BE2C (cell line): ENCODE results near the gene DCDC1.

Experiments
- DNase-seq: peaks from one replicate; pipeline ENCODE4 v3.0.0-alpha.2; 2020
- H3K27me3 ChIP-seq: fragments of 250-450 bp; sonication (Bioruptor Pico); 2 replicates; pipeline ENCODE4 v1.5.1; 2020; ENCODE audit warnings: mild to moderate bottlenecking
- H3K36me3 ChIP-seq: fragments of 250-450 bp; sonication (Bioruptor Pico); 2 replicates; pipeline ENCODE4 v1.5.1; 2020; ENCODE audit warnings: mild to moderate bottlenecking
- H3K4me1 ChIP-seq: fragments of 250-450 bp; sonication (Bioruptor Pico); 2 replicates; pipeline ENCODE4 v1.5.1; 2020
- H3K4me3 ChIP-seq: 2 replicates; pipeline ENCODE4 v1.5.1; 2011; ENCODE audit warnings: low read depth, low read length
- H3K9me3 ChIP-seq: fragments of 250-450 bp; sonication (Bioruptor Pico); 2 replicates; pipeline ENCODE4 v1.5.1; 2020
- CTCF ChIP-seq: IDR thresholded peaks from 2 replicates; pipeline ENCODE4 v1.5.1; 2012; ENCODE audit warnings: mild to moderate bottlenecking, low read depth, low read length

DCDC1 gene

GRCh38 chr11:31264834-31265233, 104.7 kb downstream of the DCDC1 start:
- DNase-seq = no peak
- H3K36me3 ChIP-seq = no peaks in the 10 kb centered on the region
- H3K4me3 ChIP-seq = no peak overlapping the region
- no peaks in the 10 kb centered on the region for H3K27me3 ChIP-seq
- no peaks in the 10 kb centered on the region for H3K9me3 ChIP-seq
- no peaks in the 10 kb centered on the region for H3K4me1 ChIP-seq
- no peak for TF ChIP-seq CTCF

- no peaks in the 10 kb centered on the region for H3K4me1 ChIP-seq
- no peaks in the 10 kb centered on the region for H3K36me3 ChIP-seq
- no peak for DNase-seq
- no peaks in the 10 kb centered on the region for H3K9me3 ChIP-seq
- no peak for TF ChIP-seq CTCF
- H3K27me3 ChIP-seq = no peaks in the 10 kb centered on the region
- H3K4me3 ChIP-seq = no peak overlapping the region
Observed at GRCh38 chr11:31262761-31263160, 106.8 kb downstream of the DCDC1 start.

GRCh38 chr11:31259797-31260196, 109.7 kb downstream of the DCDC1 start:
- DNase-seq = no peak
- no peaks in the 10 kb centered on the region for H3K4me1 ChIP-seq
- TF ChIP-seq CTCF = no peak

GRCh38 chr11:31254415-31254814, 115.1 kb downstream of the DCDC1 start:
- DNase-seq = no peak
- no peak for TF ChIP-seq CTCF
- Histone ChIP-seq H3K4me1 (no peaks in the 10 kb centered on the region), H3K9me3 (no peaks in the 10 kb centered on the region), H3K4me3 (no peak overlapping the region), H3K27me3 (no peaks in the 10 kb centered on the region), H3K36me3 (no peaks in the 10 kb centered on the region)

More at GRCh38 chr11:31259797-31260196, 109.7 kb downstream of the DCDC1 start:
- Histone ChIP-seq H3K4me3 (no peak overlapping the region), H3K36me3 (no peaks in the 10 kb centered on the region), H3K9me3 (no peaks in the 10 kb centered on the region), H3K27me3 (no peaks in the 10 kb centered on the region)

GRCh38 chr11:31248768-31249167, 120.8 kb downstream of the DCDC1 start:
- no peak overlapping the region for H3K4me3 ChIP-seq
- H3K36me3 ChIP-seq = no peaks in the 10 kb centered on the region
- no peak for DNase-seq
- no peaks in the 10 kb centered on the region for H3K27me3 ChIP-seq
- no peaks in the 10 kb centered on the region for H3K4me1 ChIP-seq
- no peaks in the 10 kb centered on the region for H3K9me3 ChIP-seq
- TF ChIP-seq CTCF = no peak

- DNase-seq = no peak
- H3K27me3 ChIP-seq = no peaks in the 10 kb centered on the region
Observed at GRCh38 chr11:31247321-31247720, 122.2 kb downstream of the DCDC1 start.

More at GRCh38 chr11:31247321-31247720, 122.2 kb downstream of the DCDC1 start:
- Histone ChIP-seq H3K36me3 (no peaks in the 10 kb centered on the region), H3K4me1 (no peaks in the 10 kb centered on the region), H3K9me3 (no peaks in the 10 kb centered on the region), H3K4me3 (no peak overlapping the region)
- no peak for TF ChIP-seq CTCF
